Femur (tissue), 1 donor: ENCODE results near the gene CGA.
A peak's percentile ranks its signal among the peaks of the same experiment; 100 is the strongest.

Experiments used
- DNase-seq: peaks from one replicate; pipeline ENCODE4 v3.0.0-alpha.2; 2017

Gene CGA

DNA sequence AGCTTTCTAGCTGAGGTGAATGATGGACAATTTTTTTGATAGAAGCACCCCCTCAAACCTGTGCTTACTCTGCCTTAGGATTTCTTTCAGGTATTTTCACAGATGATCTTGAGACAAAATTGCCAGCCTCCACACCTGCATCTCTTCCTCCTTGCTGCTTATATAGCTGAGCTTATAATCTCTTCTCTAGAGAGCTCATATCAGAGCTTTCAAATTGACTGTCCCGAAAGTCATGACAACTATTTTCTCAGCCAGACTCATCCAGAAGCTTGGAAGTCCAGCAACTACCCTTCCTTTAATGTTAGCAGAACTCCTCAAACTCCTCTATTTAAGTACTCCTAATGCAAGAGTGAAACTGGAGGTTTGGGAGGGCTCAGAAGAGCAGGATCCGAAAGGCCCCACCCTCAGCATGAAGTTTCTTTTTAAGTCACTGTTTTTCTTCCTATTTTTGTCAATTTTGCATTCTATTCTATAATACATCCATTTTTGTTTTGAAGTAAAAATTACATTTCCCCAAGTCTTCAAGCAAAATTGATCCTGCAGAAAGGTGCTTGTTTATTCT, 12.7 kb downstream of the CGA start:
- DNase-seq = no peak

DNA sequence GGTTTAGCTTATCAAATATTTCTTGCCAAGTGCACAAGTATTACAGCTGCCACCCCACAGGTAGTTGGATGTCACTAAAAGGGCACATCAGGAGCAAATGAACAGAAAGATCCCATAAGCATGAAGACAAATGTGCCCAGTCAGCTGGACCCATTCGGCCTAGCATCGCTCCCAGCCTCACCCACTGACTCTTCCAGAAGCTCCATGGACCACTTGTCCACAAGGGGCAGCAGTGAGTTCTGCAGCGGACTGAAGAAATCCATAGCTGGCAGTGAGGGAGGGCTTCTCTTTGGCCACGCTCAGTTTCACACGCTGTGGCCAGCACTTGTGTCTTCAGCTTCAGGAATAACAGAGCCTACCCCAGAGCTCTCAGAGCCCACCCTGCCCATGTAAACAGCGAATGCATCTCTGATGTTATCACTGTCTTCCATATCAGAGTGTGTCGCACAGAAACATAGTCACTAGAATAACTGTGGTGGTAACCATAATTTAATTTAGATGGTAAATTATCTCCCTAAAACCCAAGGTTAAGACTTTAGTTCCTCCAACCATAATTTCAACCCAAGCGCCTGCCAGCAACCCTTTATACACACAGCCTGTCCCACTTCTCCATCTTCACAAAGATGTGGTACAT, 15.8 kb downstream of the CGA start:
- peak; percentile 52 for DNase-seq

DNA sequence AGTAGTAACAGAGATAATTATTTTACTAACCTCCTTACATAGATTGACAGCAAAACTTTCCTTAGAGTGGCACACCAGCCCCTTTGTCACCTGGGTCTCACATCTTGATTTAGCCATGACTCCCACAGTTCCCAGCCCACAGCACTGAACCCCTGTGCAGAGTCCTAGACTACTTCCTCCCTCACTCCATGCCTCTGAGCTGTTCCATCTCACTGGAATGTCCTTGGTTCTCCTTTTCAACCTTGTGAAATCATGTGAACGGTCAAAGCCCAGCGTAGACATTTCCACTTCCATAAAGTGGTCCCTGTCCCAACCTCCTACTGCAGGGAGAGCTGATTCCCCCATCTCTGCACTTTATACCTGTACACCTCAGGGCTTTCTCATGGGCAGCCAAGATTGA, 19.7 kb downstream of the CGA start:
- DNase-seq = no peak

DNA sequence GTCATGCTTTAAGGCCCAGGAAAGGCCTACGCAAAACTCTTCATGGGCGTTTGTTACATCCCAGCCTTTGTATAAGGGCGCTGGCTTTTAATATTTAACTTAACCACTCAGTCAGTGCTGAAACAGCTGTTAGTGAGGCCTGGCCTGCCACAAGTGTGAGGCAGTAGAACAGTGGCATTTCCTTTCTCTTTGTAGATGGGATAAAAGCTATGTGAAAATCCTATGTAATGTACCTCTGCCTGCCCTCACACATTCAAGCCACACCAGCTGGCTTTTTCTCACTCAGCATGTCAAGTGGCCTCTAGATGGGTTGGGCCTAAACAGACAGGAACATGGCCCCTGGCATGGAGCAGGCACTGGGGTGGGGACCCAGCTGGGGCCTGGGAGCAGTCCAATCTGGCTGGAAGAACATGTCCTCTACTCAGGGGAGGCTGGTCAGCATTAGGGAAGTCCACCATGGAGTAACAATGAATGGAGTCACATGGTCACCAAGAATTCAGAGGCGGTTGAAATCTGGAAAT, 20.7 kb downstream of the CGA start:
- DNase-seq = no peak

DNA sequence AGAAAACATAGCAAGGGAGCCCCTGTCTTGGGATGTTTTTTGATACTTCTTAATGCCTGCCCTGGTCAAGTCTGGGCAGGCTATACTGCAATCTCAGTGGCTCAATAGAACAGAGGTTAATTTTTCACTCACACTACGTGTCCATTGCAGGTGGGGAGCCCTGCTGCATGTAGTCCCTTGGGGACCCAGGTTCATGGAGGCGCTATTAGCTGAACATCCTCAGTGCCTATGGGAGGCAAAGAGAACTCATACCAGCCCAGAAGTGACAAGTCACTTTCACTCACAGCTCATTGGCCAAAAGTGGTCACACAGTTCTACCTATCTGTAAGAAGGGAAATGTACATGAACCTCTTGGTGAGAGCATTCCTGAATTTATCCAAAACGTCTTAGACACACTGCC, 23.2 kb downstream of the CGA start:
- DNase-seq = no peak

DNA sequence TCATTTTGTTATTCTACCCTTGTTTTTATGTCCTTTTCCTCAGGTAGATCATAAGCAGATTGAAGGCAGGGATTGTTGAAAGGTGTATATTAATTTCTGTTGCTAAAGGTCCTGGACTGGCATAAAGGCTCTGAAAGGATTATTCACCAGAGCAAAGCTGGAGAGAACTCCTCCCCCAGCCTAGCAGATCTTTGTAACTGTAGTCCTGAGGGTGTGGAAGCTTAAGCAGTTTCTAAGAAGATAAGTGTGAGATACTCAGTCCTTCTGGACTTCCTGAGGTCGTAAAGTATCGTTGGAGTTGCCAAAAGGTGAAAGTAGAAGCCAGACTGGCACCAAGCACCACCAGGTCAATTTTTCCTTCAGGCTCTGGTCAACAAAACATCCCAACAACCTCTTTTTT, 24.2 kb downstream of the CGA start:
- DNase-seq = no peak

DNA sequence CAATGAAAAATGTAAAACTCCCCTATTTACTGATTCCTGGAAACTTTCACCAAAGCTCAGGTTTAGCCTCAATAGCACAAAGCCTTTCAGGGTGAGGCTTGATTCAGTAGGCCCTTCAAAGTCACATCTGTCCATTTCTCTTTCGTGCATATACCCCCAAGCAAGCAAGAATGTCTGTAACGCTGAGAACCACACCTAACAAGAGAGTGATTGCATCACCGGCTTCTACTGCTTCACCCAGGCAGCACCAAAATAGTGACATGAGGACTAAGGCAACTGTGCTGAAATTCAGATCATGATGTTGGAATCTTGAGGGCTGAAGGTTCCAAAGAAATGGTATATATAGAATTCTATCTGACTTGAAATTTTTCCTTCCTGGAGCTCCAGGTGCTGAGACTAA, 26.1 kb downstream of the CGA start:
- no peak for DNase-seq

DNA sequence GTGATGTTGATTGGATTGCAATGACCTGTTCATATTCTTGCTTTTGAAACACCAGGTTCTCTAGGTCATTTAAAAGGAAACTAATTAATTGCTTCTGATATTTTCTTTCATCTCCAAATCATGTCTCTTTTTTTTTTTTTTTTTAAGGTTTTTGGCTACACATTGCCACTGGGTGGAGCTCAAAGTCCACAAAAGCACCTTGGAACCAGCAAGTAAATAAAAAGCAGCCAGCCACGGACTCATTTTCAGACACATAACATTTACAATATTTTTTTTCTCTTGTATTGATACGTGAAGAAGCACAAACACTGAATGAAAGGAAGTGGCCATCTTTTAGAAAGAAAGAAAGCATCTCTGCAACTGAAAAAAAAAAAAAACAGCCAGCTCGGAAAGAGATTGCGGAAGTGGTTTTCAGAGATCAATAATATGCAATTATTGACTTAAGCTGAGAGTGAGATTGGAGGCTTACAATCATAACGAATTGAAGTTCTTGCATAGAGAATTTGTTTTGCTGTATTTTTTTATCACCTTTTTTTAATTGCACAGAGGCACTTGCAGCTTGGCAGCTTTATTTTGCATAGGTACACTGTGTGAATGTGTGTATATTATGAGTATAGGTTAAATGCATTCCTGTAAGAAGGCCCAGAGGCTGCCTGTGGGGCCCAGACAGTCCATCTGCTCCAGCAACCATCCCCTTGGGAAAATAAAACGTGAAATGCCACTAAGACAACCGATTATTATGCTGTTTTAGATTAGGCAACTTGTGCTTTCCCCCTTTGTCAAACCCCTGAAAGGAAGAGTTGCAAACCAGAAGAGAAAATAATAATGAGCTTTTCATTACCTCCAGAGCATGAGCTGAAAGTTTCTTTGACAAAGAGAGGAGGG, 28.2 kb downstream of the CGA start:
- peak; percentile 44 for DNase-seq

DNA sequence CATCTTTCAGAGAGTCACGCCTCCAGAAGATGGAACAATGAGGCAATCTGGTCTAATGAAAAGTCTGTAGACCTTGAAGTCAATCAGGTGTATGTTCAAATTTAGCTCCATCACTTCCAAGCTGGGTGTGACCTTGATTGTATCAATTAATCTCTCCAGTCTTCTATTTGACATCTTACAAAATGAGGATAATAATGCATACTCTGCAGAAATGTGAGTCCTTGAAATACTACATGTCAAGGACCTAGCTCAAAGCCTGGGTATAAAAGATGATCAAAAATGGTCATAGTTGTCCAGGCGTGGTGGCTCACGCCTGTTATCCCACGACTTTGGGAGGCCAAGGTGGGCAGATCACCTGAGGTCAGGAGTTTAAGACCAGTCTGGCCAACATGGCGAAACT, 29.8 kb downstream of the CGA start:
- no peak for DNase-seq

DNA sequence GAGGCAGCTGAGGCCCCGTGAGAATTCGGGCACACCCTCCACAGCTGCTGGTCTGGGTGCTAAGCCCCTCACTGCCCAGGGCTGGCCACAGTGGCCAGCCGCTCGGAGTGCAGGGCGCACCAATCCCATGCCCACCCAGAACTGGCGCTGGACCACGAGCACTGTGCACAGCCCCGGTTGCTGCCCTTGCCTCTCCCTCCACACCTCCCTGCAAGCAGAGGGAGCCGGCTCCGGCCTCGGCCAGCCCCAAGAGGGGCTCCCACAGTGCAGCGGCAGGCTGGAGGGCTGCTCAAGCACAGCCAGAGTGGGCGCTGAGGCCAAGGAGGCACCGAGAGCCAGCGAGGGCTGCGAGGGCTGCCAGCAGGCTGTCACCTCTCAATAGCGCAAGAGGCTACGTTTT, 35.0 kb downstream of the CGA start:
- no peak for DNase-seq

DNA sequence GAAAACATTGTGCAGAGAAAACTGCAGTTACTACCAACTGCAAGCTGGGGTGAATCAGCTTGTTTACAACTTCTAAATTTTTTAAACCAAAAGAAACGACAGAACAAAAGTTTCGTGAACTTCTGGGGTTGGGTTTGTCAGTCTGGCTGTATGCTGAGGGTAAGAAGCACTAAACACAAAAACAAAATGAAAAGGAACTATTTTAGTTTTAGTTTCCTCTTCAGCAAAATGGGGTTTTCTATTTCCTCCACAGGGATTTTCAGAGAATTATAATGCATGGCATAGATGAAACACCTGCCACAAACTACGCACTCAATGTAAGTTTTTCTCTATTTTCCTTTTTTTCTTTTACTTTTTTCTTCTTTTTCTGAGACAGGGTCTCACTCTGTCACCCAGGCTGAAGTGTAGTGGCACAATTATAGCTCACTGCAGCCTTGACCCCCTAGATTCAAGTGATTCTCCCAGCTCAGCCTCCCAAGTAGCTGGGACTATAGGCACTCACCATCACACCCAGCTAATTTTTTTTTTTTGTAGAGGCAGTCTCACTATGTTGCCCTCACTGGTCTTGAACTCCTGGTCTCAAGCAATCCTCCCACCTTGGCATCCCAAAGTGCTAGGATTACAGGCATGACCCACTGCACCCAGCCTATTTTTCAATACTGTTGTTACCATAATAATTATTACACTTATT, 40.6 kb downstream of the CGA start:
- DNase-seq = no peak

DNA sequence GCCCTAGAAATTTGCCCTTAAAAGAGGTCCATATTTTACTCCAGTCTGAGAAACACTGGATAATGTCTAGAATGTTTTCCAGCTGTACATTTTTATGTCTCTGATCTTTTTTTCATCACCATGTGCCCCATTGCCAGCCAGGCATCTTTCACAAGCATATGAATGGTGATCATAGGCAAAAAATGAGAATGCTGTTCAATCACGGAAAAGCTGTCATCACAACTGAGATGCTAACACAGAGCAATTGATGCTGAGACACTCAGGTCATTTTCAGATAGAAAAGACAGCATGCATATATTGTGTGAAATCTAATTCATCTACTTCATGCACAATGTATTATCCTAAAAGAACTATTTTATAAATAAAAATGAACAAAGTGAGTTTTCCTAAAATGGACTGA, 41.6 kb downstream of the CGA start:
- no peak for DNase-seq

DNA sequence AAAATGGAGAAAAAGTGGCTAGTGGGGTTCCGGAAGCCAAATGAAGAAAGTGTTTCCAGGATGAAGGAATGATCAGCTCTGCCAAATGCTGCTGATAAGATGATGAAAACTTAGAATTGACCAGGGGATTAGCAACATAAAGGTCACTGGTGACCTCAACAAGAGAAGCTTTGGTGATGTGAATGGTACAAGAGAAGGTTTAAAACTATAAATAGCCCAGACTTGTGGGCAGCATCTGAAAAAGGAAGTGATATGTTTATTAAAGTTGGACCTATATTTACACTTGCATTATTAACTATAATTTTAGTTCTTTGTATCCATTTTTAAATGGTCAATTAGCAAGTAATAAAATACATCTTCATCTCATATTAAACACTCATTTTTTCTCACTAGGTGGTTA, 45.1 kb downstream of the CGA start:
- no peak for DNase-seq

DNA sequence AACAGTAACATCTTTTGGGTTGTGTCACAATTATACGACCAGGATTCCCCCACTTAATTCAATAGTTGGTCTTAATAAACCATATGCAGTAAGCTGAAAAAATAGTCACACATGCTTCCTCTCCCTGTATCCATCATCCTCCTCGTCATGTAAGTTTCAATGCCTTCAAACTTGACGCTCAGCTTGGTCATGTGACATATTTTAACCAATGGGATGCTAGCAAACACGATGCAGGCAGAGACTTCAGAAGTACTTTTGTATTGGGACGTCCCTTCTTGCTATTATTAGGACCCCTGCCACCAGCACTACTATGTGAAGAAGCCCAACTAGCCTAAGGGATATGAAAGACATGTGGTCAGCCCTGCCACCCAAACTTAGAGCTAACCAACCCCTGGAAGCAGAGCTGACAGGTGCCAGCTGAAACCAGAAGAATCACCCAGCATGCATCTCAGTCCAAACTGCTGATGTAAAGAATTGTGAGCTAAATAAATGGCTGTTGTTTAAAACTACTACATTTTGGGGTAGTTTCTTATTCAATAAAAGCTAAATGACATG, 49.3 kb downstream of the CGA start:
- DNase-seq = no peak

DNA sequence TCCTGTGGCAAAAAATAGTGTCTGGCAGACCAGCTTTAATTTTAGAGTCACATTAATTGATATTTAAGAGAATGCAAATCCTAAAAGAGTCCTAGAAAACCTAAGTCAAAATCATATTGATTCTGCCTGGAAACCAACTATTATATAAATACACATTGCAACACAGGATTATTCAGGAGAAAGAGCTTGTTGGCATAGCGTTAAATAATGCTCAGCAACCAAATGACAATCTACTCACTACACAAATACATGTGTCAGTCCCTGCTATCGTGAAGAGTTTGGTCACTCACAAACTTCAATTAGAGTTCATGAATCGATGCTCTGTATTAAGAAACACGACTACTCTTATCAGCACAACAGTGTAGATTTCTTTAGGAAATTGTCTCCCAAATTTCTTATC, 54.2 kb downstream of the CGA start:
- no peak for DNase-seq
